ENCODE measurements around the gene ACR.

ACR gene

GRCh38 chr22:50724616-50725015 is 13.4 kb upstream of the ACR start:
- no peak overlapping the region for H3K4me3 ChIP-seq (ENCODE audit: low read depth, low read length)
- no peak for TF ChIP-seq CTCF (IDR thresholded peaks at IDR 0.05; ENCODE audit: low read depth, low read length)

- no peak overlapping the region for H3K4me3 ChIP-seq (ENCODE audit: low read depth, low read length)
- no peak for TF ChIP-seq CTCF (IDR thresholded peaks at IDR 0.05; ENCODE audit: low read depth, low read length)
Measured at GRCh38 chr22:50725597-50725996, 12.4 kb upstream of the ACR start.

- no peak for TF ChIP-seq CTCF (IDR thresholded peaks at IDR 0.05; ENCODE audit: low read depth, low read length)
- H3K4me3 ChIP-seq (ENCODE audit: low read depth, low read length), result no peak overlapping the region
Measured at GRCh38 chr22:50726643-50727340, 11.2 kb upstream of the ACR start.

- TF ChIP-seq CTCF (IDR thresholded peaks at IDR 0.05; ENCODE audit: low read depth, low read length), result no peak
- H3K4me3 ChIP-seq (ENCODE audit: low read depth, low read length), result no peak overlapping the region
Measured at GRCh38 chr22:50727678-50728522, 10.1 kb upstream of the ACR start.

GRCh38 chr22:50728523-50728931 is 9.5 kb upstream of the ACR start:
- no peak for TF ChIP-seq CTCF (IDR thresholded peaks at IDR 0.05; ENCODE audit: low read depth, low read length)
- no peak overlapping the region for H3K4me3 ChIP-seq (ENCODE audit: low read depth, low read length)

GRCh38 chr22:50729391-50730012 is 8.5 kb upstream of the ACR start:
- no peak for TF ChIP-seq CTCF (IDR thresholded peaks at IDR 0.05; ENCODE audit: low read depth, low read length)

More at GRCh38 chr22:50729391-50730012, 8.5 kb upstream of the ACR start:
- H3K4me3 ChIP-seq (ENCODE audit: low read depth, low read length), result no peak overlapping the region
